ENCODE measurements around the gene SRPX2. TPM values are rescaled to one million over a fixed set of nuclear protein-coding genes. Genes with fewer than 3 reads are reported as not detected.

SRPX2 gene
- total RNA-seq, 1 experiment from 2014 or later, result 13.4 TPM

- no peak for DNase-seq (ENCODE audit: low spot score)
- in situ Hi-C loops (cut with HindIII; ENCODE audit: low sequenced_read_pairs), result no loop called here
Measured at GRCh38 chrX:100648458-100649417, 4.7 kb downstream of the SRPX2 start.

- in situ Hi-C loops (cut with HindIII; ENCODE audit: low sequenced_read_pairs), result no loop called here
- peak; percentile 8 for DNase-seq (ENCODE audit: low spot score)
Measured at GRCh38 chrX:100649550-100650356, 5.8 kb downstream of the SRPX2 start.

- no peak for DNase-seq (ENCODE audit: low spot score)
- in situ Hi-C loops (cut with HindIII; ENCODE audit: low sequenced_read_pairs), result no loop called here
Measured at GRCh38 chrX:100650841-100651240, 6.8 kb downstream of the SRPX2 start.

GRCh38 chrX:100652266-100652665 is 8.3 kb downstream of the SRPX2 start:
- no peak for DNase-seq (ENCODE audit: low spot score)
- in situ Hi-C loops (cut with HindIII; ENCODE audit: low sequenced_read_pairs), result no loop called here

- DNase-seq (ENCODE audit: low spot score), result no peak
- in situ Hi-C loops (cut with HindIII; ENCODE audit: low sequenced_read_pairs), result no loop called here
Measured at GRCh38 chrX:100654261-100654660, 10.3 kb downstream of the SRPX2 start.

GRCh38 chrX:100658941-100659381 is 15.0 kb downstream of the SRPX2 start:
- in situ Hi-C loops (cut with HindIII; ENCODE audit: low sequenced_read_pairs), result no loop called here
- DNase-seq (ENCODE audit: low spot score), result no peak

GRCh38 chrX:100659431-100660137 is 15.6 kb downstream of the SRPX2 start:
- in situ Hi-C loops (cut with HindIII; ENCODE audit: low sequenced_read_pairs), result no loop called here
- no peak for DNase-seq (ENCODE audit: low spot score)

- DNase-seq (ENCODE audit: low spot score), result no peak
- in situ Hi-C loops (cut with HindIII; ENCODE audit: low sequenced_read_pairs), result no loop called here
Measured at GRCh38 chrX:100662170-100662569, 18.2 kb downstream of the SRPX2 start.

GRCh38 chrX:100662796-100663195 is 18.8 kb downstream of the SRPX2 start:
- in situ Hi-C loops (cut with HindIII; ENCODE audit: low sequenced_read_pairs), result no loop called here
- no peak for DNase-seq (ENCODE audit: low spot score)

GRCh38 chrX:100663642-100664041 is 19.6 kb downstream of the SRPX2 start:
- in situ Hi-C loops (cut with HindIII; ENCODE audit: low sequenced_read_pairs), result no loop called here

GRCh38 chrX:100672966-100673365 is 29.0 kb downstream of the SRPX2 start:
- DNase-seq (ENCODE audit: low spot score), result no peak
- in situ Hi-C loops (cut with HindIII; ENCODE audit: low sequenced_read_pairs), result no loop called here

More at GRCh38 chrX:100663642-100664041, 19.6 kb downstream of the SRPX2 start:
- no peak for DNase-seq (ENCODE audit: low spot score)

GRCh38 chrX:100673397-100673953 is 29.5 kb downstream of the SRPX2 start:
- in situ Hi-C loops (cut with HindIII; ENCODE audit: low sequenced_read_pairs), result no loop called here
- no peak for DNase-seq (ENCODE audit: low spot score)

- in situ Hi-C loops (cut with HindIII; ENCODE audit: low sequenced_read_pairs), result no loop called here
- DNase-seq (ENCODE audit: low spot score), result no peak
Measured at GRCh38 chrX:100674705-100675104, 30.7 kb downstream of the SRPX2 start.

GRCh38 chrX:100677611-100678181 is 33.7 kb downstream of the SRPX2 start:
- no peak for DNase-seq (ENCODE audit: low spot score)
- in situ Hi-C loops (cut with HindIII; ENCODE audit: low sequenced_read_pairs), result no loop called here

GRCh38 chrX:100680756-100681155 is 36.8 kb downstream of the SRPX2 start:
- no peak for DNase-seq (ENCODE audit: low spot score)
- in situ Hi-C loops (cut with HindIII; ENCODE audit: low sequenced_read_pairs), result no loop called here

GRCh38 chrX:100681599-100681998 is 37.6 kb downstream of the SRPX2 start:
- in situ Hi-C loops (cut with HindIII; ENCODE audit: low sequenced_read_pairs), result no loop called here
- no peak for DNase-seq (ENCODE audit: low spot score)

- in situ Hi-C loops (cut with HindIII; ENCODE audit: low sequenced_read_pairs), result no loop called here
- no peak for DNase-seq (ENCODE audit: low spot score)
Measured at GRCh38 chrX:100682939-100683338, 38.9 kb downstream of the SRPX2 start.

GRCh38 chrX:100685284-100685996 is 41.4 kb downstream of the SRPX2 start:
- in situ Hi-C loops (cut with HindIII; ENCODE audit: low sequenced_read_pairs), result no loop called here
- DNase-seq (ENCODE audit: low spot score), result peak; percentile 58

Data from G401 (cell line).